DMS53 treated with DMSO at 0.1 percent for 48 hours (cell line): ENCODE results near the gene SPNS1.
A peak's percentile ranks its signal among the peaks of the same experiment; 100 is the strongest.
"Not testable (repeated sequence)": the region's sequence is repeated elsewhere in the genome, so short reads cannot be mapped to it uniquely, and the experiment has no call there.

Source experiments
- DNase-seq: peaks from one replicate; lab custom pipeline; 2025; ENCODE audit not compliant: unreplicated experiment; lab: John Stamatoyannopoulos, UW

The SPNS1 gene

GRCh38 chr16:28951410-28951943 lies 23.1 kb upstream of the SPNS1 start:
- DNase-seq = no peak

- no peak for DNase-seq
Measured at GRCh38 chr16:28958216-28958615, 16.4 kb upstream of the SPNS1 start.

GRCh38 chr16:28958836-28959235 lies 15.7 kb upstream of the SPNS1 start:
- no peak for DNase-seq

- DNase-seq = no peak
Measured at GRCh38 chr16:28964072-28964471, 10.5 kb upstream of the SPNS1 start.

- DNase-seq = no peak
Measured at GRCh38 chr16:28964496-28964895, 10.1 kb upstream of the SPNS1 start.

GRCh38 chr16:28967156-28967555 lies 7.4 kb upstream of the SPNS1 start:
- DNase-seq = no peak

- not testable (repeated sequence) for DNase-seq
Measured at GRCh38 chr16:28969696-28970095, 4.9 kb upstream of the SPNS1 start.

- peak; percentile 45 for DNase-seq
Measured at GRCh38 chr16:28974007-28974436, 556 bp upstream of the SPNS1 start.

- DNase-seq = no peak
Measured at GRCh38 chr16:28975158-28975599, 601 bp downstream of the SPNS1 start.

- peak; percentile 0 for DNase-seq
Measured at GRCh38 chr16:28977703-28978662, 3.4 kb downstream of the SPNS1 start.

- DNase-seq = not testable (repeated sequence)
Measured at GRCh38 chr16:28980330-28980729, 5.8 kb downstream of the SPNS1 start.

GRCh38 chr16:28980929-28981328 lies 6.4 kb downstream of the SPNS1 start:
- no peak for DNase-seq

GRCh38 chr16:28981517-28981916 lies 6.9 kb downstream of the SPNS1 start:
- DNase-seq = no peak

- no peak for DNase-seq
Measured at GRCh38 chr16:28982418-28982817, 7.8 kb downstream of the SPNS1 start.

GRCh38 chr16:28982949-28983348 lies 8.4 kb downstream of the SPNS1 start:
- no peak for DNase-seq

- DNase-seq = no peak
Measured at GRCh38 chr16:28983644-28984043, 9.1 kb downstream of the SPNS1 start.

GRCh38 chr16:28984091-28984490 lies 9.5 kb downstream of the SPNS1 start:
- no peak for DNase-seq

- no peak for DNase-seq
Measured at GRCh38 chr16:28984619-28985135, 10.1 kb downstream of the SPNS1 start, which contains the start of gene LAT. LAT (plus strand) TSS chr16:28985052; CDS start chr16:28985418, 366 bp downstream.

GRCh38 chr16:28985211-28986041 lies 10.8 kb downstream of the SPNS1 start:
- DNase-seq = no peak

GRCh38 chr16:28986046-28986445 lies 11.5 kb downstream of the SPNS1 start:
- DNase-seq = no peak

GRCh38 chr16:28986492-28986891 lies 11.9 kb downstream of the SPNS1 start:
- DNase-seq = no peak
